GM23338 (cell line): ENCODE data around the gene UBAP1L.

Experiments used
- CREB1 ChIP-seq: fragments of 250-450 bp; sonication (Bioruptor Pico); IDR thresholded peaks from 2 replicates; pipeline ENCODE4 v1.5.0; 2020; ENCODE audit warnings: low read depth, mild to moderate bottlenecking, moderate library complexity
- CTCF ChIP-seq, 2 experiments: fragments of 200-600 bp in 1 of 2; sonication (generic) in 1 of 2; conservative IDR thresholded peaks; 2 replicates each; pipeline versions ENCODE4 v1.5.1 to v1.6.1; 2016 to 2017; ENCODE audit warnings: antibody characterized with exemption in 2 of 2, low read depth in 2 of 2, mild to moderate bottlenecking in 2 of 2, moderate library complexity in 1 of 2
- EZH2 ChIP-seq: fragments of 200-600 bp; sonication (generic); IDR thresholded peaks from one replicate; pipeline ENCODE4 v1.8.0; 2017; ENCODE audit warnings: antibody characterized with exemption, mild to moderate bottlenecking, low read depth; ENCODE audit not compliant: unreplicated experiment
- EZH2phosphoT487 ChIP-seq: fragments of 200-600 bp; sonication (generic); IDR thresholded peaks from one replicate; pipeline ENCODE4 v1.8.1; 2018; ENCODE audit warnings: antibody characterized with exemption; ENCODE audit not compliant: unreplicated experiment
- JUNB ChIP-seq: IDR thresholded peaks from one replicate; pipeline ENCODE4 v1.6.1; 2016; ENCODE audit warnings: antibody characterized with exemption; ENCODE audit not compliant: unreplicated experiment
- NANOG ChIP-seq: IDR thresholded peaks from 2 replicates; pipeline ENCODE4 v1.6.1; 2016; ENCODE audit warnings: antibody characterized with exemption, borderline replicate concordance
- POLR2AphosphoS5 ChIP-seq: IDR thresholded peaks from 2 replicates; pipeline ENCODE4 v1.6.1; 2016; ENCODE audit warnings: antibody characterized with exemption, low read depth
- STAT1 ChIP-seq: IDR thresholded peaks from one replicate; pipeline ENCODE4 v1.6.1; 2016; ENCODE audit warnings: antibody characterized with exemption; ENCODE audit not compliant: unreplicated experiment
- ZNF114 ChIP-seq: fragments of 250-450 bp; sonication (Bioruptor Pico); IDR thresholded peaks from 2 replicates; pipeline ENCODE4 v1.5.0; 2020; ENCODE audit warnings: mild to moderate bottlenecking, moderate library complexity
- ZNF462 ChIP-seq: fragments of 250-450 bp; sonication (Bioruptor Pico); IDR thresholded peaks from 2 replicates; pipeline ENCODE4 v1.5.0; 2020; ENCODE audit warnings: mild to moderate bottlenecking, moderate library complexity
- TF ChIP-seq, protein P1 (sequence below): IDR thresholded peaks from one replicate; pipeline ENCODE4 v1.6.1; 2018; ENCODE audit warnings: antibody characterized with exemption; ENCODE audit not compliant: unreplicated experiment

DNA sequence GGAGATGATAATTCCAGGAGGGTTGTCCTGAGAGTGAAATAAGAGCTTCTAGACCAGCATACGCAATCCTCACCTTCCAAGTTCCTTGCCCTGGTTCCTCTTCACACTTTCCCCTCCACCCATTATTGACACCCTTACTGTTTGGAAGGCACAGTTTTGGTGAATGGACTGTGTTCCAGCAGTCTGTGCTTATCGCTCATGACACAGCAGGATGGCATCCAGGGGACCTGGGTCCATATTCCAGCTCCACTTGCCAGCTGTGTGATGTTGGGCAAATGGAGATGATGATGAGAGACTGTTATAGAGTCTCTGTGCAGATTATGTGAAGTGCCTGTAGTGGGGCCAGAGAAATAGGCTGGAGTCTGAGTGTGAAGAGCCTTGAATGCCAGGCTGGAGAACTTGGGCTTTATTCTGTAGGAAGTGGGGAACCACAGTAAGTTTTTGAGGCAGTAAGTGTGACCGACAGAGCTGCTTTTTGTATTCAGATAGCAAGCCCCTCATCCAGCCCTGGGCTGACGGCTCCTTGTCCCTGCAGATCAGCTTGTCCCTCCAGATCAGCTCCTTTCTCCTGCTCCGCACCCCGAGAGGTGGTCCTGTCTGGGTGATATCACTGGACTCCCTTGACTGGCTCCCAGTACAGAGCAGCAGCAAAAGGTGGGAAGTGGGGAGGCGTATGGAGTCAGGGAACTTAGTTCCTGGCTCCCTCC is 30.3 kb downstream of the UBAP1L start:
- TF ChIP-seq CTCF (conservative IDR thresholded peaks at IDR 0.05; ENCODE audit: low read depth in 2 of 2) (no peak), STAT1 (no peak), POLR2AphosphoS5 (no peak), EZH2 (no peak), ZNF114 (CRISPR knock-in tag) (no peak), ZNF462 (CRISPR knock-in tag) (no peak), CREB1 (CRISPR knock-in tag) (no peak), JUNB (no peak), NANOG (no peak), EZH2phosphoT487 (no peak)
- TF ChIP-seq, protein P1, sequence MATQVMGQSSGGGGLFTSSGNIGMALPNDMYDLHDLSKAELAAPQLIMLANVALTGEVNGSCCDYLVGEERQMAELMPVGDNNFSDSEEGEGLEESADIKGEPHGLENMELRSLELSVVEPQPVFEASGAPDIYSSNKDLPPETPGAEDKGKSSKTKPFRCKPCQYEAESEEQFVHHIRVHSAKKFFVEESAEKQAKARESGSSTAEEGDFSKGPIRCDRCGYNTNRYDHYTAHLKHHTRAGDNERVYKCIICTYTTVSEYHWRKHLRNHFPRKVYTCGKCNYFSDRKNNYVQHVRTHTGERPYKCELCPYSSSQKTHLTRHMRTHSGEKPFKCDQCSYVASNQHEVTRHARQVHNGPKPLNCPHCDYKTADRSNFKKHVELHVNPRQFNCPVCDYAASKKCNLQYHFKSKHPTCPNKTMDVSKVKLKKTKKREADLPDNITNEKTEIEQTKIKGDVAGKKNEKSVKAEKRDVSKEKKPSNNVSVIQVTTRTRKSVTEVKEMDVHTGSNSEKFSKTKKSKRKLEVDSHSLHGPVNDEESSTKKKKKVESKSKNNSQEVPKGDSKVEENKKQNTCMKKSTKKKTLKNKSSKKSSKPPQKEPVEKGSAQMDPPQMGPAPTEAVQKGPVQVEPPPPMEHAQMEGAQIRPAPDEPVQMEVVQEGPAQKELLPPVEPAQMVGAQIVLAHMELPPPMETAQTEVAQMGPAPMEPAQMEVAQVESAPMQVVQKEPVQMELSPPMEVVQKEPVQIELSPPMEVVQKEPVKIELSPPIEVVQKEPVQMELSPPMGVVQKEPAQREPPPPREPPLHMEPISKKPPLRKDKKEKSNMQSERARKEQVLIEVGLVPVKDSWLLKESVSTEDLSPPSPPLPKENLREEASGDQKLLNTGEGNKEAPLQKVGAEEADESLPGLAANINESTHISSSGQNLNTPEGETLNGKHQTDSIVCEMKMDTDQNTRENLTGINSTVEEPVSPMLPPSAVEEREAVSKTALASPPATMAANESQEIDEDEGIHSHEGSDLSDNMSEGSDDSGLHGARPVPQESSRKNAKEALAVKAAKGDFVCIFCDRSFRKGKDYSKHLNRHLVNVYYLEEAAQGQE: no peak
